Cardiac fibroblast (primary cell): Measurements from ENCODE around the gene PRIMA1.

Experiments
- DNase-seq, 2 donors: peaks; one replicate each; pipeline versions ENCODE4 v3.0.0 to v3.0.0-alpha.2; 2010; ENCODE audit warnings: low read depth in 2 of 2
- H3K4me3 ChIP-seq, 2 donors: replicated peaks in 1 of 2; 1 replicate in 1 of 2; 2 replicates in 1 of 2; pipeline ENCODE4 v1.5.1; 2011; ENCODE audit warnings: low read depth in 2 of 2, low read length in 2 of 2, mild to moderate bottlenecking in 2 of 2, moderate library complexity in 1 of 2
- CTCF ChIP-seq: IDR thresholded peaks from one replicate; pipeline ENCODE4 v1.5.1; 2011; ENCODE audit warnings: low read depth, mild to moderate bottlenecking, low read length, inconsistent platforms

Gene PRIMA1

DNA sequence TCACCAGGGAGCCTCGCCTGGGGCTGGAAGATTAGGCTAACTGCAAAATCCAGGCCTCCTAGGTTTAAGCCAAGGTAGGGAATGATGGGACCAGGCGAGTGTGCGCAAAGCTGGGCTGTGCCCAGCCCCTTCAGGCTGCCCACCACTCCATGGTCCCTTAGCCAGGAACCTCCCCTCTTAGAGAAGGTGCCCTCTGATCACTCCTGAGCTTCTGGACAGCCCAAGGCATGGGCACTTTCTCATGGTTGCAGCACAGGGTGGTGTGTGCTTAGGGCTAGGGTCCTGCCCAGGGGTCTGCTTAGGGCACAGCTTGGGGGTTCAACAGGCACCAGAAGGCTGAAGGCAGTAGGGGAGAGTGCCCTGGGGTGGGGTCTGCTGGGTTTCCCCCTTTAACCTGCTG, 69.0 kb downstream of the PRIMA1 start:
- TF ChIP-seq CTCF: no peak
- DNase-seq: no peak
- H3K4me3 ChIP-seq: no peak overlapping the region

DNA sequence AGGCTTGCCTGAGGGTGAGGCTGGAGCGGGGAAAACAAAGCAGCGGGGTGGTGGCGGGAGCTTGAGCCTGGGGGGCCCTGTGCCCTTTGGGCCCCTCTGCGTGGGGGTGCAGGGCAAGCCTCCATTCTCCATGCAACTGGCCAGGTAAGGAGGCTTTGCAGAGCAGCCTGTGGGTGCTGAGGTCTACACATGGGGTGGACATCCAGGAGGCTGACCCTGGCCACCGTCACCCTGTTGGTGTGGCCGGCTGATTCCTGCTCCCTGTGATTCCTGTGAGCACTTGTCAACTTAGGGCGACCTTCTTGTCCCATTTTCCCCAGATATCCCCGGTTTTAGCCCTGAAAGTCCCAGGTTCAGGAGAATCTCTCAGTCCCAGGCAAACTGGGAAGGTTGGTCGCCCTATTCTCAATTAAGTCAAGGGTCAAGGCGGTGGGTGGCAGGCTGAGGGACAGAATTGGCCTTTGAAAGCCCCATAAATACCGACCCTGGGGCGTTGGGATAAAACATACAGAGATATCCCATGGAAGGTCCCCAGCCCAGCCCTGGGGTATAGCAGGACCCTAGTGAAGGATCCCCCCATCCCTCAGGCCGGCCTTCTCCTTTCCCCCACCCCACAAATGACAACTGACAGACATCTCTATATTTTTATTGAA, 70.5 kb downstream of the PRIMA1 start:
- no peak overlapping the region for H3K4me3 ChIP-seq
- TF ChIP-seq CTCF: no peak
- DNase-seq: no peak

- TF ChIP-seq CTCF: no peak
- no peak for DNase-seq
- H3K4me3 ChIP-seq: no peak overlapping the region
These were observed 71.3 kb downstream of the PRIMA1 start for GRCh38 chr14:93716746-93717667.

GRCh38 chr14:93716002-93716745, 72.1 kb downstream of the PRIMA1 start:
- no peak overlapping the region for H3K4me3 ChIP-seq
- DNase-seq: no peak
- no peak for TF ChIP-seq CTCF

GRCh38 chr14:93715279-93715927, 72.9 kb downstream of the PRIMA1 start:
- no peak for DNase-seq
- TF ChIP-seq CTCF: no peak
- H3K4me3 ChIP-seq: no peak overlapping the region

GRCh38 chr14:93714605-93715004, 73.7 kb downstream of the PRIMA1 start:
- no peak for DNase-seq
- TF ChIP-seq CTCF: no peak
- H3K4me3 ChIP-seq: no peak overlapping the region
